Liver (tissue), 9 donors: ENCODE measurements around the gene FCN3. TPM values are rescaled to one million over a fixed set of nuclear protein-coding genes. Genes with fewer than 3 reads are reported as not detected.

Source experiments
- DNase-seq: peaks from one replicate; pipeline ENCODE4 v3.0.0-alpha.2; 2017; ENCODE audit warnings: low spot score
- H3K27ac ChIP-seq, 2 donors: one replicate each; pipeline ENCODE4 v1.7.0; 2013; ENCODE audit warnings: inconsistent platforms in 2 of 2, low read length in 2 of 2, control low read depth in 1 of 2, low read depth in 1 of 2, mild to moderate bottlenecking in 1 of 2
- H3K27me3 ChIP-seq, 4 donors: one replicate each; pipeline versions ENCODE4 v1.6.1 to v1.7.0; 2013; ENCODE audit warnings: low read length in 3 of 4, inconsistent platforms in 1 of 4, mild to moderate bottlenecking in 1 of 4, moderate library complexity in 1 of 4; ENCODE audit not compliant: control insufficient read depth in 4 of 4, insufficient read depth in 4 of 4
- H3K36me3 ChIP-seq, 4 donors: one replicate each; pipeline versions ENCODE4 v1.6.1 to v1.7.0; 2013; ENCODE audit warnings: low read length in 3 of 4, mild to moderate bottlenecking in 3 of 4, low read depth in 1 of 4, moderate library complexity in 1 of 4; ENCODE audit not compliant: control insufficient read depth in 4 of 4, insufficient read depth in 3 of 4
- H3K4me1 ChIP-seq, 4 donors: one replicate each; pipeline versions ENCODE4 v1.6.1 to v1.7.0; 2013; ENCODE audit warnings: low read length in 3 of 4, mild to moderate bottlenecking in 3 of 4, moderate library complexity in 1 of 4; ENCODE audit not compliant: control insufficient read depth in 4 of 4, insufficient read depth in 4 of 4
- H3K4me3 ChIP-seq, 3 donors: one replicate each; pipeline versions ENCODE4 v1.6.1 to v1.7.0; 2013; ENCODE audit warnings: low read length in 3 of 3, control low read depth in 1 of 3, low read depth in 1 of 3, mild to moderate bottlenecking in 1 of 3
- H3K9ac ChIP-seq, 2 donors: one replicate each; pipeline ENCODE4 v1.7.0; 2013; ENCODE audit warnings: low read length in 2 of 2, mild to moderate bottlenecking in 2 of 2, moderate library complexity in 2 of 2, control low read depth in 1 of 2, low read depth in 1 of 2
- H3K9me3 ChIP-seq, 4 donors: one replicate each; pipeline versions ENCODE4 v1.6.1 to v1.7.0; 2013; ENCODE audit warnings: low read length in 3 of 4; ENCODE audit not compliant: control insufficient read depth in 4 of 4
- FOXA1 ChIP-seq: IDR thresholded peaks from 2 replicates; pipeline ENCODE4 v1.6.1; 2016; ENCODE audit warnings: antibody characterized with exemption
- GABPA ChIP-seq, 2 donors: IDR thresholded peaks in 1 of 2; conservative IDR thresholded peaks in 1 of 2; 2 replicates each; pipeline ENCODE4 v1.6.1; 2016; ENCODE audit warnings: antibody characterized with exemption in 2 of 2, mild to moderate bottlenecking in 1 of 2, moderate library complexity in 1 of 2
- HNF4A ChIP-seq, 2 donors: conservative IDR thresholded peaks; 2 replicates each; pipeline ENCODE4 v1.6.1; 2016; ENCODE audit warnings: antibody characterized with exemption in 2 of 2, mild to moderate bottlenecking in 2 of 2
- JUND ChIP-seq, 2 donors: IDR thresholded peaks; 2 replicates each; pipeline ENCODE4 v1.6.1; 2016; ENCODE audit warnings: antibody characterized with exemption in 2 of 2
- RAD21 ChIP-seq, 2 donors: IDR thresholded peaks; 2 replicates each; pipeline ENCODE4 v1.6.1; 2016; ENCODE audit warnings: antibody characterized with exemption in 2 of 2, mild to moderate bottlenecking in 2 of 2
- REST ChIP-seq: IDR thresholded peaks from 2 replicates; pipeline ENCODE4 v1.6.1; 2016; ENCODE audit warnings: antibody characterized with exemption, mild to moderate bottlenecking
- SP1 ChIP-seq: IDR thresholded peaks from 2 replicates; pipeline ENCODE4 v1.6.1; 2018; ENCODE audit warnings: antibody characterized with exemption, mild to moderate bottlenecking
- TAF1 ChIP-seq: conservative IDR thresholded peaks from 2 replicates; pipeline ENCODE4 v1.6.1; 2016; ENCODE audit warnings: antibody characterized with exemption, mild to moderate bottlenecking
- WGBS: extraction: QIAGEN DNeasy Blood & Tissue Kit; methylation state at CpG from one replicate; pipeline ENCODE4 v1.1.7; 2013; 5-methylcytosine and 5-hydroxymethylcytosine counted together
- polyA plus RNA-seq, 2 donors: library from polyadenylated mRNA; stranded (reverse) in 1 of 2; unstranded in 1 of 2; fragments of 200-250 nt in 1 of 2; fragments of >200 nt in 1 of 2; fragmentation: Nextera tagmentation in 1 of 2; extraction: Ambion mirVana in 1 of 2; gene quantifications; one replicate each; pipeline versions ENCODE4 v1.2.1 to v1.2.3, GENCODE V29; 2013 to 2015
- total RNA-seq, 2 donors: library from RNA; depleted of rRNA; stranded (reverse); fragments of >200 nt; gene quantifications; one replicate each; pipeline ENCODE4 v1.2.3, GENCODE V29; 2014
- TF ChIP-seq, protein P1 (sequence below): fragments of 150-350 bp; IDR thresholded peaks from 2 replicates; pipeline ENCODE4 v1.5.1; 2017; ENCODE audit warnings: improper control_type of control experiment, low read depth, low read length; ENCODE audit not compliant: missing input control
- TF ChIP-seq, protein P2 (sequence below): IDR thresholded peaks from 2 replicates; pipeline ENCODE4 v1.6.1; 2016; ENCODE audit warnings: antibody characterized with exemption
- donor health status: healthy.
- donor health status: healthy.
- donor health status: healthy.
- donor health status: healthy.
- donor health status: healthy.

Gene FCN3
- total and polyA plus RNA-seq, 4 donors, result 87.3 to 310 (median 137) TPM

- no peaks in the 10 kb centered on the region for H3K36me3 ChIP-seq
- no peaks in the 10 kb centered on the region for H3K27me3 ChIP-seq
- TF ChIP-seq JUND (IDR thresholded peaks at IDR 0.05) (no peak), HNF4A (conservative IDR thresholded peaks at IDR 0.05) (no peak), REST (no peak), FOXA1 (no peak), RAD21 (IDR thresholded peaks at IDR 0.05) (peak; percentile 72 to 84), GABPA (IDR thresholded peaks at IDR 0.05 in 1 of 2, conservative IDR thresholded peaks at IDR 0.05 in 1 of 2) (no peak), SP1 (no peak)
- TF ChIP-seq, protein P1, sequence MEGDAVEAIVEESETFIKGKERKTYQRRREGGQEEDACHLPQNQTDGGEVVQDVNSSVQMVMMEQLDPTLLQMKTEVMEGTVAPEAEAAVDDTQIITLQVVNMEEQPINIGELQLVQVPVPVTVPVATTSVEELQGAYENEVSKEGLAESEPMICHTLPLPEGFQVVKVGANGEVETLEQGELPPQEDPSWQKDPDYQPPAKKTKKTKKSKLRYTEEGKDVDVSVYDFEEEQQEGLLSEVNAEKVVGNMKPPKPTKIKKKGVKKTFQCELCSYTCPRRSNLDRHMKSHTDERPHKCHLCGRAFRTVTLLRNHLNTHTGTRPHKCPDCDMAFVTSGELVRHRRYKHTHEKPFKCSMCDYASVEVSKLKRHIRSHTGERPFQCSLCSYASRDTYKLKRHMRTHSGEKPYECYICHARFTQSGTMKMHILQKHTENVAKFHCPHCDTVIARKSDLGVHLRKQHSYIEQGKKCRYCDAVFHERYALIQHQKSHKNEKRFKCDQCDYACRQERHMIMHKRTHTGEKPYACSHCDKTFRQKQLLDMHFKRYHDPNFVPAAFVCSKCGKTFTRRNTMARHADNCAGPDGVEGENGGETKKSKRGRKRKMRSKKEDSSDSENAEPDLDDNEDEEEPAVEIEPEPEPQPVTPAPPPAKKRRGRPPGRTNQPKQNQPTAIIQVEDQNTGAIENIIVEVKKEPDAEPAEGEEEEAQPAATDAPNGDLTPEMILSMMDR, result peak; percentile 95
- no peaks in the 10 kb centered on the region for H3K9me3 ChIP-seq
- H3K4me1 ChIP-seq, result peaks cover 0 to 12% (median 5%) of the 10 kb centered on the region in 4 donors
- peak overlapping the region; percentile 2 to 16 (median 6) for H3K4me3 ChIP-seq
- no peak overlapping the region for H3K27ac ChIP-seq
- peak; percentile 83 for DNase-seq
- 29% methylated on average over 40 of the region's 40 CpGs for WGBS
- H3K9ac ChIP-seq, result no peak overlapping the region
Measured at GRCh38 chr1:27357281-27358037, 17.2 kb downstream of the FCN3 start.

DNA sequence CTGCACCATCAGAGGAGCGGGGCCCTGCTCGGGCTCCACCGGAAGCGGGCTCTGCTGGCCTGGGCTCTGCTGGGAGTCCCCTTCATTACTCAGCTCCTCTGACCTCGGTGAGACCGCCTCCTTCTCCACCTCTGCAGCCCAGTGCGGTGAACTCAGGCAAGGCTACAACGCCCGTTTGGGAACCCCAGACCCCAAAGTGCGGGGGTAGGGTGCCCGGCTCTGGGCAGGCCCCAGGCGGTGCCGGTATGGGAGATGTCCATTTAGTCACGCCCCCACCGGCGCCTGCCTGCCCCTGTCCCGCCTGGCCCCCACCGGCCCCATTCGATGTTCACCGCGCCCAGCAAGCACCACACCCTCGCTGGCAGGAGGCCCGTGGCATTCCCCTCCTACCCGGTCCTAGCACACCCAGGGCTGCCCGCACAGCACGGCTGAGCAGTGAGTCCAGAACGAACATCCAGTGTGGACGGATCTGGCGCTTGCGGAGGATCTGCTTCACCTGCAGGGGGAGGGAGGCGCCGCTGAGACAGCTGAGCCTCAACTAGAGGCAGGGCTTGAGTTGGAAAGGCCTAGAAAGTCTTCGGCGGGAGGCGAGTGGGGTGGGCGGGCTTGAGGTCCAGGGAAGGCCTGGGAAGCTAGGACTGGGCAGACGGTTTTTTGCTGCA lies 17.9 kb downstream of the FCN3 start:
- DNase-seq, result no peak
- Histone ChIP-seq H3K27ac (no peak overlapping the region), H3K9ac (no peak overlapping the region), H3K36me3 (no peaks in the 10 kb centered on the region), H3K9me3 (no peaks in the 10 kb centered on the region), H3K4me1 (peaks cover 0 to 12% (median 5%) of the 10 kb centered on the region in 4 donors), H3K4me3 (no peak overlapping the region), H3K27me3 (no peaks in the 10 kb centered on the region)
- TF ChIP-seq JUND (IDR thresholded peaks at IDR 0.05) (no peak), SP1 (no peak), FOXA1 (no peak), TAF1 (no peak)
- TF ChIP-seq, protein P1, result no peak
- TF ChIP-seq, protein P2, sequence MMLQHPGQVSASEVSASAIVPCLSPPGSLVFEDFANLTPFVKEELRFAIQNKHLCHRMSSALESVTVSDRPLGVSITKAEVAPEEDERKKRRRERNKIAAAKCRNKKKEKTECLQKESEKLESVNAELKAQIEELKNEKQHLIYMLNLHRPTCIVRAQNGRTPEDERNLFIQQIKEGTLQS, result no peak
- WGBS, result 81% methylated on average over 37 of the region's 37 CpGs
